Brain microvascular endothelial cell (primary cell): ENCODE measurements around the gene DAPK1.

Experiments
- DNase-seq: peaks from one replicate; pipeline ENCODE4 v3.0.0-alpha.2; 2020
- H3K27ac ChIP-seq: fragments of 250-450 bp; sonication (Bioruptor Pico); 2 replicates; pipeline ENCODE4 v1.5.1; 2020; ENCODE audit warnings: mild to moderate bottlenecking, moderate library complexity
- H3K27me3 ChIP-seq: fragments of 250-450 bp; sonication (Bioruptor Pico); replicated peaks from 2 replicates; pipeline ENCODE4 v1.5.1; 2020; ENCODE audit warnings: mild to moderate bottlenecking
- H3K36me3 ChIP-seq: fragments of 250-450 bp; sonication (Bioruptor Pico); replicated peaks from 2 replicates; pipeline ENCODE4 v1.5.1; 2020; ENCODE audit warnings: mild to moderate bottlenecking
- H3K4me3 ChIP-seq: 2 replicates; pipeline ENCODE4 v1.5.1; 2011; ENCODE audit warnings: low read depth, mild to moderate bottlenecking, control low read depth, low read length, moderate library complexity
- in situ Hi-C: cut with HindIII; loops from 2 replicates; pipeline ENCODE4 v1.10.0; 2017; ENCODE audit warnings: low sequenced_read_pairs, low pct_ligation_motif_present
- TF ChIP-seq, protein P1 (sequence below): IDR thresholded peaks from 2 replicates; pipeline ENCODE4 v1.5.1; 2011; ENCODE audit warnings: low read depth, mild to moderate bottlenecking, moderate library complexity, low read length, control low read depth, inconsistent platforms; ENCODE audit errors: missing control alignments

The DAPK1 gene

DNA sequence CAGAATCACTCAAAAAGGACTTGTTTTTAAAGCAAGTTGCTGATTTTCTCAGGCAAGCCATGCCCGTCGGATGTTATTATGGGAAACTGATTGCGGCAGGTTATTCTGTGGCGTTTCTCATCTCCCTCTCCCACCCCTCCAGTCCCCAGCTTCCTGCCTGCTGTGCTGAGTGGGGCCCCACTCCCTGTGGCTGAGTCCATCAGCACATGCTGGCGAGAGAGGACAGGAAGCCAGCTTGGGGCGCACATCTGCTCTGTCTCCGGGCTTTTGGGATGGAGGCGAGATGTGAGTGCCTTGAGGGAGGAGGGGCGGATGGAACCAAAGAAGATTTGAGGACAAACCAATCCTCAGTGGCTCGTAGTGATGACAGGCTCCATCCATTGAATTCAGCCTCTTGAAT lies 108.0 kb downstream of the DAPK1 start:
- in situ Hi-C loops = no loop called here
- DNase-seq = no peak
- H3K4me3 ChIP-seq = no peak overlapping the region
- no peaks in the 10 kb centered on the region for H3K27me3 ChIP-seq
- TF ChIP-seq, protein P1, sequence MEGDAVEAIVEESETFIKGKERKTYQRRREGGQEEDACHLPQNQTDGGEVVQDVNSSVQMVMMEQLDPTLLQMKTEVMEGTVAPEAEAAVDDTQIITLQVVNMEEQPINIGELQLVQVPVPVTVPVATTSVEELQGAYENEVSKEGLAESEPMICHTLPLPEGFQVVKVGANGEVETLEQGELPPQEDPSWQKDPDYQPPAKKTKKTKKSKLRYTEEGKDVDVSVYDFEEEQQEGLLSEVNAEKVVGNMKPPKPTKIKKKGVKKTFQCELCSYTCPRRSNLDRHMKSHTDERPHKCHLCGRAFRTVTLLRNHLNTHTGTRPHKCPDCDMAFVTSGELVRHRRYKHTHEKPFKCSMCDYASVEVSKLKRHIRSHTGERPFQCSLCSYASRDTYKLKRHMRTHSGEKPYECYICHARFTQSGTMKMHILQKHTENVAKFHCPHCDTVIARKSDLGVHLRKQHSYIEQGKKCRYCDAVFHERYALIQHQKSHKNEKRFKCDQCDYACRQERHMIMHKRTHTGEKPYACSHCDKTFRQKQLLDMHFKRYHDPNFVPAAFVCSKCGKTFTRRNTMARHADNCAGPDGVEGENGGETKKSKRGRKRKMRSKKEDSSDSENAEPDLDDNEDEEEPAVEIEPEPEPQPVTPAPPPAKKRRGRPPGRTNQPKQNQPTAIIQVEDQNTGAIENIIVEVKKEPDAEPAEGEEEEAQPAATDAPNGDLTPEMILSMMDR = no peak
- H3K36me3 ChIP-seq = no peaks in the 10 kb centered on the region
- no peak overlapping the region for H3K27ac ChIP-seq

DNA sequence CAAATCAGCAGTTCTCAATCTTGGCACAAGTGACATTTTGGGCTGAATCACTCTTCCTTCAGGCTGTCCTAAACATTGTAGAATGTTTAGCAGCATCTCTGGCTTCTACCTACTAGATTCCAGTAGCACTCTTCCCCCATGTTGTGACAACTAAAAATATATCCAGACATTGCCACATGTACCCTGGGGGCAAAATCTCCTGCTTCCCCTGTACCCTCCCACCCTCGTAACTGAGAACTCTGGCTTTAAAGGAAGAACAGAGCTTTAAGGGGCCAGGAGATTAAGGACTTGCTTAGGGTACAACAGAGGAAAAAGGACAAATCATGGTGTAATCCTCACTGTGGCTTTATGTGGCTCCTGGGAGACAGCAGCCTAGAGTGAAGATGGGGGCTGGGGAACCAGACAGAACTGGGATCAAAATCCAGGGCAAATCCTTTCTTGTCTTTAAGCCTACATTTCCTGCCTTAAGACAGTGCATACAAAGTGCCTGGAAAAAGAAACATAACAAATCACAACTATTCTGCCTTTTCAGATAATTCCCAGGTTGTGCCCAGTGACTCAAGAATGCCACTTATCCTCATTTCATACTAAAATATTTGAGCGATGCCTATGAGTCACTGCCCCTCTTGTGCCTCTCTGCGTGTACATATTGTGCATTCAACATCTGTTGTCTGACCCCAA lies 109.3 kb downstream of the DAPK1 start:
- in situ Hi-C loops = no loop called here
- Histone ChIP-seq H3K27ac (peak overlapping the region; percentile 36), H3K36me3 (no peaks in the 10 kb centered on the region), H3K4me3 (no peak overlapping the region), H3K27me3 (no peaks in the 10 kb centered on the region)
- DNase-seq = peak; percentile 73
- TF ChIP-seq, protein P1 = no peak

DNA sequence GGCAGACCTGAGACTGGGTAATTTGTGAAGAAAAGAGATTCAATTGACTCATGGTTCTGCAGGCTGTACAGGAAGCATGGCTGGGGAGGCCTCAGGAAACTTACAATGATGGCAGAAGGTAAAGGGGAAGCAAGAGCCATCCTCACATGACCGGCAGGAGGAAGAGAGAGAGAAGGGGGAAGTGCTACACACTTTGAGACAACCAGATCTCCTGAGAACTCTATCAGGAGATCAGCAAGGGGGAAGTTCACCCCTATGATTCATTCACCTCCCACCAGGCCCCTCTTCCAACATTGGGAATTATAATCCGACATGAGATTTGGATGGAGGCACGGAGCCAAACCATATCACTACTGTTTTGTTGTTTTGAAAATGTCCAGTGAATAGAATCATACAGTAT lies 110.2 kb downstream of the DAPK1 start:
- Histone ChIP-seq H3K36me3 (no peaks in the 10 kb centered on the region), H3K27ac (peak overlapping the region; percentile 29), H3K27me3 (no peaks in the 10 kb centered on the region), H3K4me3 (no peak overlapping the region)
- TF ChIP-seq, protein P1 = no peak
- in situ Hi-C loops = no loop called here
- no peak for DNase-seq

DNA sequence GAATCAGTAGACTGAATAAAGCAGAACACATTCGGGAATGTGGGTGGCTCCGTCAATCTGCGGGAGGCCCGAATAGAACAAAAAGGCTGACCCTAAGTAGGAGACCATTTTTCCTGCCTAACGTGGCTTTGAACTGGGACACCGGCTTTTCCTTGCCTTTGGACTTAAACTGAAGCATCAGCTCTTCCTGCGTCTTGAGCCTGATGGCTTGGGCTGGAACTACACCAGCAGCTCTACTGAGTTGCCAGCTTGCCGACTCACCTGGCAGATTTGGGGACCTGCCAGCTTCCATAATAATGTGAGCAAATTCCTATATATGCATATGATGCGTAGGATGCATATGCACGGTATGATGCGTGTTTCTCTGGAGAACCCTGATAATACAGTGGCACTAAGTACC lies 111.3 kb downstream of the DAPK1 start:
- DNase-seq = no peak
- H3K36me3 ChIP-seq = no peaks in the 10 kb centered on the region
- in situ Hi-C loops = no loop called here
- no peaks in the 10 kb centered on the region for H3K27me3 ChIP-seq
- no peak overlapping the region for H3K27ac ChIP-seq
- TF ChIP-seq, protein P1 = no peak
- no peak overlapping the region for H3K4me3 ChIP-seq

DNA sequence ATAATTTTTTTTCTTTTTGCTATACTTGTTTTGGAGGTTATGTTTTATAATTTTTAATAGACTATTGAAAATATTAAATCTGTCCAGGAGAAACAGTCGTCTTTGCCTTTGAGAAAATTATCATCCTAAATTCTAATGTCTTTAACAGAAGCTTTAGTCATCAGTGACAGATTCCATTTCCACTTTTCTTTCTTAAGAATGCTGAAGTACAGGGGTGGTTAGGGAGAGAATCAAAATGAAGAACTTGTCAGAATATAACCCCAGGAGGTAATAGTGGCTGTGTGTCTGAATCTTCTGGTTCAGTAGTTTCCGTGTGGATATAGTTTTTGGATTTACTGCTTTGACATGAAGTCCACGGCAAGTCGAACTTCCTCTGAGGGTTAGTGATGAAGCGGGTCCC lies 111.8 kb downstream of the DAPK1 start:
- H3K4me3 ChIP-seq = no peak overlapping the region
- H3K36me3 ChIP-seq = no peaks in the 10 kb centered on the region
- H3K27me3 ChIP-seq = no peaks in the 10 kb centered on the region
- in situ Hi-C loops = no loop called here
- H3K27ac ChIP-seq = no peak overlapping the region
- no peak for DNase-seq
- TF ChIP-seq, protein P1 = no peak
